HepG2 (cell line): ENCODE data around the gene ZNF747. TPM values are rescaled to one million over a fixed set of nuclear protein-coding genes. Genes with fewer than 3 reads are reported as not detected.

Experiments
- AFF4 ChIP-seq: sonication (generic); formaldehyde crosslinking; IDR thresholded peaks from 2 replicates; pipeline ENCODE4 v1.4.0; 2020; ENCODE audit warnings: missing genetic modification reagents
- ATF6 ChIP-seq: sonication (generic); formaldehyde crosslinking; conservative IDR thresholded peaks from 2 replicates; pipeline ENCODE4 v1.4.0; 2020; ENCODE audit warnings: missing genetic modification reagents
- CC2D1A ChIP-seq: sonication (generic); formaldehyde crosslinking; IDR thresholded peaks from 2 replicates; pipeline ENCODE4 v1.8.1; 2023; ENCODE audit warnings: mild to moderate bottlenecking, missing genetic modification reagents
- EP300 ChIP-seq, 3 experiments: sonication (generic) in 1 of 3; formaldehyde crosslinking in 1 of 3; IDR thresholded peaks; 2 replicates each; pipeline versions ENCODE4 v1.5.1 to v1.6.1; 2011 to 2020; ENCODE audit warnings: low read depth in 2 of 3, low read length in 2 of 3, borderline replicate concordance in 1 of 3, improper control_type of control experiment in 1 of 3, mild to moderate bottlenecking in 1 of 3, missing genetic modification reagents in 1 of 3, moderate library complexity in 1 of 3
- ISL2 ChIP-seq: sonication (generic); formaldehyde crosslinking; IDR thresholded peaks from 2 replicates; pipeline ENCODE4 v1.5.0; 2020; ENCODE audit warnings: missing genetic modification reagents
- KDM1A ChIP-seq: IDR thresholded peaks from 2 replicates; pipeline ENCODE4 v1.6.1; 2016; ENCODE audit warnings: missing compliant biosample characterization
- KDM5A ChIP-seq: fragments of 200-600 bp; sonication (generic); IDR thresholded peaks from 2 replicates; pipeline ENCODE4 v1.7.0; 2018; ENCODE audit warnings: antibody characterized with exemption, mild to moderate bottlenecking, low read length, borderline replicate concordance
- MTA3 ChIP-seq: sonication (generic); formaldehyde crosslinking; IDR thresholded peaks from 2 replicates; pipeline ENCODE4 v1.4.0; 2020; ENCODE audit warnings: missing genetic modification reagents
- NR3C1 ChIP-seq: sonication (generic); formaldehyde crosslinking; IDR thresholded peaks from 2 replicates; pipeline ENCODE4 v1.4.0; 2020; ENCODE audit warnings: missing genetic modification reagents
- RARA ChIP-seq: IDR thresholded peaks from 2 replicates; pipeline ENCODE4 v1.6.1; 2016; ENCODE audit warnings: missing genetic modification reagents, missing compliant biosample characterization
- SKI ChIP-seq: fragments of 450-650 bp; IDR thresholded peaks from one replicate; pipeline ENCODE4 v1.6.1; 2018; ENCODE audit warnings: mild to moderate bottlenecking; ENCODE audit not compliant: partially characterized antibody
- SMYD3 ChIP-seq: sonication (generic); formaldehyde crosslinking; IDR thresholded peaks from 2 replicates; pipeline ENCODE4 v1.8.1; 2023; ENCODE audit warnings: mild to moderate bottlenecking, missing genetic modification reagents
- TOE1 ChIP-seq: sonication (generic); formaldehyde crosslinking; IDR thresholded peaks from 2 replicates; pipeline ENCODE4 v1.4.0; 2020; ENCODE audit warnings: mild to moderate bottlenecking, missing genetic modification reagents
- TOPORS ChIP-seq: sonication (generic); formaldehyde crosslinking; IDR thresholded peaks from 2 replicates; pipeline ENCODE4 v1.8.0; 2023; ENCODE audit warnings: mild to moderate bottlenecking, missing genetic modification reagents
- TRAFD1 ChIP-seq: sonication (generic); formaldehyde crosslinking; IDR thresholded peaks from 2 replicates; pipeline ENCODE4 v1.5.1; 2020; ENCODE audit warnings: missing genetic modification reagents, mild to moderate bottlenecking, borderline replicate concordance
- ZMYM3 ChIP-seq: sonication (generic); formaldehyde crosslinking; IDR thresholded peaks from 2 replicates; pipeline ENCODE4 v1.5.1; 2020; ENCODE audit warnings: mild to moderate bottlenecking, missing genetic modification reagents
- ZNF17 ChIP-seq: sonication (generic); formaldehyde crosslinking; IDR thresholded peaks from 2 replicates; pipeline ENCODE4 v1.5.0; 2020; ENCODE audit warnings: mild to moderate bottlenecking, missing genetic modification reagents
- ZNF180 ChIP-seq: sonication (generic); formaldehyde crosslinking; IDR thresholded peaks from 2 replicates; pipeline ENCODE4 v1.4.0; 2020; ENCODE audit warnings: low read depth, missing genetic modification reagents, borderline replicate concordance
- ZNF543 ChIP-seq: sonication (generic); formaldehyde crosslinking; IDR thresholded peaks from 2 replicates; pipeline ENCODE4 v1.4.0; 2020; ENCODE audit warnings: mild to moderate bottlenecking, missing genetic modification reagents
- ZNF614 ChIP-seq: IDR thresholded peaks from 2 replicates; pipeline ENCODE4 v1.6.1; 2018; ENCODE audit warnings: missing biosample characterization, missing genetic modification reagents, inconsistent platforms, borderline replicate concordance
- ZNF713 ChIP-seq: sonication (generic); formaldehyde crosslinking; IDR thresholded peaks from 2 replicates; pipeline ENCODE4 v1.4.0; 2020; ENCODE audit warnings: mild to moderate bottlenecking, missing genetic modification reagents
- ZSCAN20 ChIP-seq: sonication (generic); formaldehyde crosslinking; IDR thresholded peaks from 2 replicates; pipeline ENCODE4 v1.4.0; 2020; ENCODE audit warnings: missing genetic modification reagents, mild to moderate bottlenecking, borderline replicate concordance
- polyA plus RNA-seq, 8 experiments: library from polyadenylated mRNA; depleted of rRNA in 3 of 8; stranded (reverse) in 7 of 8; unstranded in 1 of 8; fragments of >200 nt; fragmentation: Illumina TruSeq in 4 of 8; extraction: Trizol in 4 of 8; gene quantifications; 2 replicates each; pipeline versions ENCODE4 v1.2.1 to v1.2.3, GENCODE V29; 2011 to 2016; ENCODE audit warnings: low read depth in 4 of 8, missing spikeins in 1 of 8, mixed read lengths in 1 of 8; ENCODE audit not compliant: insufficient read depth in 1 of 8
- total RNA-seq, 5 experiments: library from RNA; depleted of rRNA; stranded (reverse); fragments of >200 nt; fragmentation: Illumina TruSeq; extraction: Trizol; gene quantifications; 2 replicates each; pipeline ENCODE4 v1.2.3, GENCODE V29; 2016; ENCODE audit warnings: low read depth in 1 of 5

Gene ZNF747
- total and polyA plus RNA-seq, 2 of the 13 experiments (the other 11 are each of a cell fraction or from before 2014, with no cell fraction given): 7.2 to 10.2 TPM

- TF ChIP-seq ZNF17 (CRISPR knock-in tag) (no peak), CC2D1A (CRISPR knock-in tag) (0 out of 2 replicates have a peak, but pooled peaks have one; percentile 50), TOPORS (CRISPR knock-in tag) (peak; percentile 95; the same call in 1 of the 2 replicates), TOE1 (CRISPR knock-in tag) (no peak), AFF4 (CRISPR knock-in tag) (no peak; the same call in 1 of the 2 replicates), NR3C1 (CRISPR knock-in tag) (no peak), ZMYM3 (CRISPR knock-in tag) (no peak), ATF6 (CRISPR knock-in tag) (0 out of 2 replicates have a peak, but pooled peaks have one; percentile 29), ZSCAN20 (CRISPR knock-in tag) (no peak), SKI (peak; percentile 70), EP300 (IDR thresholded peaks at IDR 0.05; ENCODE audit: low read depth in 2 of 2, low read length in 2 of 2) (peak in 1 of 2 experiments; percentile 38; a peak in 2 of 4 replicates), EP300 (CRISPR knock-in tag; IDR thresholded peaks at IDR 0.05; ENCODE audit: borderline replicate concordance) (no peak), ZNF713 (CRISPR knock-in tag) (peak; percentile 85; the same call in 1 of the 2 replicates), SMYD3 (CRISPR knock-in tag) (peak; percentile 67; the same call in 1 of the 2 replicates), ZNF180 (CRISPR knock-in tag) (no peak; the same call in 1 of the 2 replicates), MTA3 (CRISPR knock-in tag) (0 out of 2 replicates have a peak, but pooled peaks have one; percentile 62), KDM1A (CRISPR knock-in tag) (no peak), ISL2 (CRISPR knock-in tag) (no peak; the same call in none of the 2 replicates), KDM5A (peak; percentile 48; the same call in 1 of the 2 replicates), ZNF614 (CRISPR knock-in tag) (no peak; the same call in 1 of the 2 replicates), ZNF543 (peak; percentile 88), TRAFD1 (CRISPR knock-in tag) (peak; percentile 96), RARA (CRISPR knock-in tag) (peak; percentile 21; the same call in 1 of the 2 replicates)
Observed at GRCh38 chr16:30557957-30558788, 23.5 kb upstream of the ZNF747 start, which contains the start of gene ZNF764 (continued).
